ENCODE results near the gene DHX57.

DNA sequence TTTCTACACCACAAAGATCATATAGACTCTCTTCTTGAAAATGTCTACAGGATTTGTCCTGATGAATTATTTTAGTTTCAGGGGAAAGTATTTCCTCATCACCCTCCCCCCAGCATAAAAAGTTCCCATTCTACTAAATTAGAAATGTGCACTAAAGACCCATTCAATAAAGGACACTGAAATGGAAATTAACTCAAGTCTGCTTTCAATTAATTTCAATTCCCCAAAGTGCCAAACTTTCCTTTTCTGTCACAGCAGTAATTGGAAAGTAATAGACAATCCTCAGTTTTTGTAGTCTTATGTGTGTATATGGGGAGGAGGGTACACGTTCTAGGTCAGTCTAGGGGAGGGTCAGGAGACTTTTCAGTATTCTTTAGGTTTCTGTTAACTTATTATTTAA lies 35.5 kb upstream of the DHX57 start:
- TF ChIP-seq, protein P1, sequence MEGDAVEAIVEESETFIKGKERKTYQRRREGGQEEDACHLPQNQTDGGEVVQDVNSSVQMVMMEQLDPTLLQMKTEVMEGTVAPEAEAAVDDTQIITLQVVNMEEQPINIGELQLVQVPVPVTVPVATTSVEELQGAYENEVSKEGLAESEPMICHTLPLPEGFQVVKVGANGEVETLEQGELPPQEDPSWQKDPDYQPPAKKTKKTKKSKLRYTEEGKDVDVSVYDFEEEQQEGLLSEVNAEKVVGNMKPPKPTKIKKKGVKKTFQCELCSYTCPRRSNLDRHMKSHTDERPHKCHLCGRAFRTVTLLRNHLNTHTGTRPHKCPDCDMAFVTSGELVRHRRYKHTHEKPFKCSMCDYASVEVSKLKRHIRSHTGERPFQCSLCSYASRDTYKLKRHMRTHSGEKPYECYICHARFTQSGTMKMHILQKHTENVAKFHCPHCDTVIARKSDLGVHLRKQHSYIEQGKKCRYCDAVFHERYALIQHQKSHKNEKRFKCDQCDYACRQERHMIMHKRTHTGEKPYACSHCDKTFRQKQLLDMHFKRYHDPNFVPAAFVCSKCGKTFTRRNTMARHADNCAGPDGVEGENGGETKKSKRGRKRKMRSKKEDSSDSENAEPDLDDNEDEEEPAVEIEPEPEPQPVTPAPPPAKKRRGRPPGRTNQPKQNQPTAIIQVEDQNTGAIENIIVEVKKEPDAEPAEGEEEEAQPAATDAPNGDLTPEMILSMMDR (conservative IDR thresholded peaks at IDR 0.05; ENCODE audit: low read depth in 2 of 2): no peak
- TF ChIP-seq EZH2phosphoT487 (IDR thresholded peaks at IDR 0.05; ENCODE audit: unreplicated experiment): no peak
- TF ChIP-seq EZH2 (IDR thresholded peaks at IDR 0.05; ENCODE audit: low read depth, unreplicated experiment): no peak
- no peak for TF ChIP-seq CREB1 (CRISPR knock-in tag; IDR thresholded peaks at IDR 0.05; ENCODE audit: low read depth)
- TF ChIP-seq POLR2AphosphoS5 (IDR thresholded peaks at IDR 0.05; ENCODE audit: low read depth): no peak
- TF ChIP-seq NANOG (IDR thresholded peaks at IDR 0.05; ENCODE audit: borderline replicate concordance): no peak
- no peak for TF ChIP-seq STAT1 (IDR thresholded peaks at IDR 0.05; ENCODE audit: unreplicated experiment)
- TF ChIP-seq, protein P2, sequence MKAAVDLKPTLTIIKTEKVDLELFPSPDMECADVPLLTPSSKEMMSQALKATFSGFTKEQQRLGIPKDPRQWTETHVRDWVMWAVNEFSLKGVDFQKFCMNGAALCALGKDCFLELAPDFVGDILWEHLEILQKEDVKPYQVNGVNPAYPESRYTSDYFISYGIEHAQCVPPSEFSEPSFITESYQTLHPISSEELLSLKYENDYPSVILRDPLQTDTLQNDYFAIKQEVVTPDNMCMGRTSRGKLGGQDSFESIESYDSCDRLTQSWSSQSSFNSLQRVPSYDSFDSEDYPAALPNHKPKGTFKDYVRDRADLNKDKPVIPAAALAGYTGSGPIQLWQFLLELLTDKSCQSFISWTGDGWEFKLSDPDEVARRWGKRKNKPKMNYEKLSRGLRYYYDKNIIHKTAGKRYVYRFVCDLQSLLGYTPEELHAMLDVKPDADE (IDR thresholded peaks at IDR 0.05): no peak
- TF ChIP-seq, protein P3, sequence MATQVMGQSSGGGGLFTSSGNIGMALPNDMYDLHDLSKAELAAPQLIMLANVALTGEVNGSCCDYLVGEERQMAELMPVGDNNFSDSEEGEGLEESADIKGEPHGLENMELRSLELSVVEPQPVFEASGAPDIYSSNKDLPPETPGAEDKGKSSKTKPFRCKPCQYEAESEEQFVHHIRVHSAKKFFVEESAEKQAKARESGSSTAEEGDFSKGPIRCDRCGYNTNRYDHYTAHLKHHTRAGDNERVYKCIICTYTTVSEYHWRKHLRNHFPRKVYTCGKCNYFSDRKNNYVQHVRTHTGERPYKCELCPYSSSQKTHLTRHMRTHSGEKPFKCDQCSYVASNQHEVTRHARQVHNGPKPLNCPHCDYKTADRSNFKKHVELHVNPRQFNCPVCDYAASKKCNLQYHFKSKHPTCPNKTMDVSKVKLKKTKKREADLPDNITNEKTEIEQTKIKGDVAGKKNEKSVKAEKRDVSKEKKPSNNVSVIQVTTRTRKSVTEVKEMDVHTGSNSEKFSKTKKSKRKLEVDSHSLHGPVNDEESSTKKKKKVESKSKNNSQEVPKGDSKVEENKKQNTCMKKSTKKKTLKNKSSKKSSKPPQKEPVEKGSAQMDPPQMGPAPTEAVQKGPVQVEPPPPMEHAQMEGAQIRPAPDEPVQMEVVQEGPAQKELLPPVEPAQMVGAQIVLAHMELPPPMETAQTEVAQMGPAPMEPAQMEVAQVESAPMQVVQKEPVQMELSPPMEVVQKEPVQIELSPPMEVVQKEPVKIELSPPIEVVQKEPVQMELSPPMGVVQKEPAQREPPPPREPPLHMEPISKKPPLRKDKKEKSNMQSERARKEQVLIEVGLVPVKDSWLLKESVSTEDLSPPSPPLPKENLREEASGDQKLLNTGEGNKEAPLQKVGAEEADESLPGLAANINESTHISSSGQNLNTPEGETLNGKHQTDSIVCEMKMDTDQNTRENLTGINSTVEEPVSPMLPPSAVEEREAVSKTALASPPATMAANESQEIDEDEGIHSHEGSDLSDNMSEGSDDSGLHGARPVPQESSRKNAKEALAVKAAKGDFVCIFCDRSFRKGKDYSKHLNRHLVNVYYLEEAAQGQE (IDR thresholded peaks at IDR 0.05; ENCODE audit: unreplicated experiment): no peak
- TF ChIP-seq ZNF114 (CRISPR knock-in tag; IDR thresholded peaks at IDR 0.05): no peak
- TF ChIP-seq ZNF331 (CRISPR knock-in tag; IDR thresholded peaks at IDR 0.05; ENCODE audit: low read depth): no peak
- no peak for TF ChIP-seq JUNB (IDR thresholded peaks at IDR 0.05; ENCODE audit: unreplicated experiment)

Data from GM23338 (cell line).